Measurements from ENCODE around the gene LAMA5. TPM values are rescaled to one million over a fixed set of nuclear protein-coding genes. Genes with fewer than 3 reads are reported as not detected.

LAMA5 gene
- total RNA-seq, 2 donors from 2014 or later, result 315 to 369 TPM

DNA sequence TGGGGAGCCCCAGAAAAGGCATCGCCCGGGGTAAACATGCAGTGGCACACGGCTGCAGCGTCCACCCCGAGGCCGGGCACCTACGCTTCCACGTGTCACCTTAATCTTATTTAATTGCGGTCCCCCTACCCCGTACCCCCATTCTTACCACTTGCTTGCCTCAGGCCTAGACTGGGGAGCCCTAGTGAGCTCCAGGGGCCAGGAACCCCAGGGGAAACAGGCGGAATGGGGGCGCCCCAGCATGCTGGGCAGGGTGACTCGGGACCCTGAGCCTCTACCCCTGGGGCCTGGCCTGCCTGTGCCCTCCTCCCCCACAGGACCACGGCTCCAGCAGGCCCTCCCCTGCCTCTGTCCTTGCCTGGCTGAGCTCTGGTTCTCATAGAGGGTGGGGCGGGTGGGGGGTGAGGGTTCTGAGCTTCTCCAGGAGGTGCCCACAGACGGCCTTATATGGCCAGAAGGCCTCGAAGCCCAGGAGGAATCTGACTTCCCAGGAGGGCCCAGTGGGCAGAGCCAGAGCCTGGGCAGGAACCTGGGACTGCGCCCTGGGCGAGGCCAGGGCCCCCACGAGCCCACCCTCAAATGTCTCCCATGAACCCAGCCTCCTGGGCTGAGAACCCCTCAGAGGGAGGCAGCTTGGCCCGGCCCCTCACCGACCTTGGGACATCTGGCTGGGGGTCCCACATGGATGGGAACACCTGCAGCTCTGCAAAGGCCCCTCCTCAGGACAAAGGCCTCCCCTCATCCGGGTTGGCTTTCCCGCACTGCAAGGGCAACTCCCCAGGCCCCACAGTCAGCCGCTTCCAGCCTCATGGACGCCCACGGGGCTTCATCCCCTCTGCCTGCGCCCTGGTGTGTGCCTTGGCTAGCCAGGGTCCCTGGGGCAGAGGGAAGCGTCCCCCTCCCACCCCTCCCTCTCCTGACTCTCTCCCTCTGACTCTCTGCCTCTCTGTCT lies 5.2 kb upstream of the LAMA5 start:
- H3K36me3 ChIP-seq (ENCODE audit: control insufficient read depth, insufficient read depth, low read length), result no peaks in the 10 kb centered on the region
- H3K9me3 Mint-ChIP-seq, result peaks cover 4% of the 10 kb centered on the region
- no peaks in the 10 kb centered on the region for H3K27me3 ChIP-seq (ENCODE audit: control insufficient read depth, insufficient read depth, low read length, poor library complexity, severe bottlenecking)
- H3K4me3 Mint-ChIP-seq, result no peak overlapping the region
- H3K27me3 Mint-ChIP-seq (ENCODE audit: insufficient read depth), result peaks cover 3% of the 10 kb centered on the region
- H3K27ac ChIP-seq (ENCODE audit: low read depth, low read length), result no peak overlapping the region
- no peak for DNase-seq
- TF ChIP-seq, protein P1, sequence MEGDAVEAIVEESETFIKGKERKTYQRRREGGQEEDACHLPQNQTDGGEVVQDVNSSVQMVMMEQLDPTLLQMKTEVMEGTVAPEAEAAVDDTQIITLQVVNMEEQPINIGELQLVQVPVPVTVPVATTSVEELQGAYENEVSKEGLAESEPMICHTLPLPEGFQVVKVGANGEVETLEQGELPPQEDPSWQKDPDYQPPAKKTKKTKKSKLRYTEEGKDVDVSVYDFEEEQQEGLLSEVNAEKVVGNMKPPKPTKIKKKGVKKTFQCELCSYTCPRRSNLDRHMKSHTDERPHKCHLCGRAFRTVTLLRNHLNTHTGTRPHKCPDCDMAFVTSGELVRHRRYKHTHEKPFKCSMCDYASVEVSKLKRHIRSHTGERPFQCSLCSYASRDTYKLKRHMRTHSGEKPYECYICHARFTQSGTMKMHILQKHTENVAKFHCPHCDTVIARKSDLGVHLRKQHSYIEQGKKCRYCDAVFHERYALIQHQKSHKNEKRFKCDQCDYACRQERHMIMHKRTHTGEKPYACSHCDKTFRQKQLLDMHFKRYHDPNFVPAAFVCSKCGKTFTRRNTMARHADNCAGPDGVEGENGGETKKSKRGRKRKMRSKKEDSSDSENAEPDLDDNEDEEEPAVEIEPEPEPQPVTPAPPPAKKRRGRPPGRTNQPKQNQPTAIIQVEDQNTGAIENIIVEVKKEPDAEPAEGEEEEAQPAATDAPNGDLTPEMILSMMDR (conservative IDR thresholded peaks at IDR 0.05), result no peak
- H3K9ac ChIP-seq (ENCODE audit: extremely low read depth, low read length, poor library complexity, severe bottlenecking), result no peak overlapping the region
- H3K4me3 ChIP-seq (ENCODE audit: low read length), result no peak overlapping the region
- H3K4me1 Mint-ChIP-seq, result peaks cover 10% of the 10 kb centered on the region
- H3K9me3 ChIP-seq (ENCODE audit: control insufficient read depth, low read length), result no peaks in the 10 kb centered on the region
- H3K4me1 ChIP-seq (ENCODE audit: control insufficient read depth, insufficient read depth, low read length), result peaks cover 26% of the 10 kb centered on the region
- H3K27ac Mint-ChIP-seq, result no peak overlapping the region
- WGBS, 2 experiments (ENCODE audit: insufficient coverage in 1 of 2, insufficient read length in 1 of 2), result 88 to 91% methylated on average over 18 to 29 of the region's 29 CpGs
- no peaks in the 10 kb centered on the region for H3K36me3 Mint-ChIP-seq (ENCODE audit: low read depth)

DNA sequence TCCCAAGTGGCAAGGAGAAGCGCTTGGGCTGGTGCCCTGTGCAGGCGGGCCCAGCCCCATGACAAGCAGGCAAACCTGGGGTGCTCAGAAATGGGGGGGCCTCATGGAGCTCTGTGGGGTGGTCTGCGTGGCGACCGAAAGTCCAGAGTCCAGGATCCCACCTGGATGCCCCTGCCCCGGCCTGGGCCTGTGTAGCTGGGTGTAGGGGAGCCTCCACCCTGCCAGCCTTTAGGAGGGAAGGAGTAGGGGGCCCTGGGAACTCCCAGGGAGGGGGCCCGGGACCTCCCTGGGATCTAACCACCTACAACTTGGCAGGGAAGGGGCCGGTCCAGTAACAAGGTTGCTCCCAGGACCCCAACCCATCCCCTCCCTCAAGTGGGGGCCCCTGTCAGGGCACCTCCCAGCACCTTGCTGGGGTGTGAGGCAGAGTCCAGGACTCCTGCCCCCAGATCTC lies 4.5 kb upstream of the LAMA5 start:
- no peak overlapping the region for H3K4me3 Mint-ChIP-seq
- no peak overlapping the region for H3K27ac ChIP-seq (ENCODE audit: low read depth, low read length)
- no peak overlapping the region for H3K9ac ChIP-seq (ENCODE audit: extremely low read depth, low read length, poor library complexity, severe bottlenecking)
- H3K4me3 ChIP-seq (ENCODE audit: low read length), result no peak overlapping the region
- no peak for DNase-seq
- H3K9me3 ChIP-seq (ENCODE audit: control insufficient read depth, low read length), result no peaks in the 10 kb centered on the region
- no peaks in the 10 kb centered on the region for H3K36me3 Mint-ChIP-seq (ENCODE audit: low read depth)
- H3K4me1 ChIP-seq (ENCODE audit: control insufficient read depth, insufficient read depth, low read length), result peaks cover 22% of the 10 kb centered on the region
- H3K4me1 Mint-ChIP-seq, result peaks cover 6% of the 10 kb centered on the region
- H3K27me3 ChIP-seq (ENCODE audit: control insufficient read depth, insufficient read depth, low read length, poor library complexity, severe bottlenecking), result no peaks in the 10 kb centered on the region
- TF ChIP-seq, protein P1 (conservative IDR thresholded peaks at IDR 0.05), result no peak
- no peaks in the 10 kb centered on the region for H3K36me3 ChIP-seq (ENCODE audit: control insufficient read depth, insufficient read depth, low read length)
- H3K9me3 Mint-ChIP-seq, result peaks cover 4% of the 10 kb centered on the region
- H3K27me3 Mint-ChIP-seq (ENCODE audit: insufficient read depth), result peaks cover 3% of the 10 kb centered on the region
- no peak overlapping the region for H3K27ac Mint-ChIP-seq
- WGBS, 2 experiments (ENCODE audit: insufficient coverage in 1 of 2, insufficient read length in 1 of 2), result 96% methylated on average over 8 of the region's 8 CpGs; no CpG with 5 or more reads in 1 of the 2 experiments

DNA sequence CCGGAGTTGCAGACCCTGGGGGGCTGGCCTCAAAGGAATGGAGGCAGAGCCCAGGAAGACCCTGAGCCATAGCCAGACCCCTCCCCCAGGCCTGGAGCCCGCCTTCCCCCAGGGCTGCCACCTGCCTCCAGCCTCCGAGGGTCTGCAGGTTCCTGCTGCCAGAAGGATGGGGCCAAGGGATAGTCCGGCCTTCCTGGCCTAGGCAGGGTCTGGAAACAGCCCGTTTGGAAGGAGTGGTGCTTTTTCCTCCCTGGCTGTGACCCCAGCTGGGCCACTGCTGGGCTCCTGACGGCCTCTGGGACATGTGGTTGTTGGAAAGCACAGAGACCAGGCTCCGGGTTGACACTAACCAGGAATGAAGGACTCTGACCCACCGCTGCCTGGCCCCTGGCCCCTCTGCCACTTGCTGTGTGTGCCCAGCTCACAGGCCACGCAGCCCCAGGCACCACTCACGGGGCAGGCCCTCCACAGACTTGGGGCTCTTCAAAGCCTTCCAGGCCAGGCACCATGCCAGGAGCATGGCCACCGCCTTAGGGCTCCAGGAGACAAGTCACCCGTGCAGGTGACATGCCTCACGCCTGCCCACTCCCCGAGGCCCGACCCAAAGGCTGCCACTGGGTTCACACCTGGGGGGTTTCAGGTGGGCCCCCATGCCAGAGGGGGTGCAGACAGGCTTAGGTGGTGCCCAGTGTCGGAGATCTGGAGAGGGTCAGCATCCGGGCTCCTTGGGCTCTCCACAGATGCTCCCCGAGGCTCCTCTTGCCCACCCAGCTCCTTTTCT lies 3.9 kb upstream of the LAMA5 start:
- Histone ChIP-seq H3K27me3 (ENCODE audit: control insufficient read depth, insufficient read depth, low read length, poor library complexity, severe bottlenecking) (no peaks in the 10 kb centered on the region), H3K9me3 (ENCODE audit: control insufficient read depth, low read length) (no peaks in the 10 kb centered on the region), H3K4me1 (ENCODE audit: control insufficient read depth, insufficient read depth, low read length) (peaks cover 18% of the 10 kb centered on the region), H3K4me3 (ENCODE audit: low read length) (no peak overlapping the region), H3K27ac (ENCODE audit: low read depth, low read length) (no peak overlapping the region), H3K9ac (ENCODE audit: extremely low read depth, low read length, poor library complexity, severe bottlenecking) (no peak overlapping the region), H3K36me3 (ENCODE audit: control insufficient read depth, insufficient read depth, low read length) (no peaks in the 10 kb centered on the region)
- TF ChIP-seq, protein P1 (conservative IDR thresholded peaks at IDR 0.05), result no peak
- Mint-ChIP-seq H3K9me3 (peaks cover 4% of the 10 kb centered on the region), H3K36me3 (ENCODE audit: low read depth) (no peaks in the 10 kb centered on the region), H3K27me3 (ENCODE audit: insufficient read depth) (peaks cover 3% of the 10 kb centered on the region), H3K4me1 (peaks cover 6% of the 10 kb centered on the region), H3K4me3 (no peak overlapping the region), H3K27ac (no peak overlapping the region)
- DNase-seq, result no peak
- 75 to 84% methylated on average over 7 to 18 of the region's 18 CpGs for WGBS, 2 experiments (ENCODE audit: insufficient coverage in 1 of 2, insufficient read length in 1 of 2)

Measured in endodermal cell (in vitro differentiated cells).